NOMO-1 treated with dmso at 0.1 percent for 144 hours (cell line): Measurements from ENCODE around the gene PLA2G5.
"Not testable (repeated sequence)": the region's sequence is repeated elsewhere in the genome, so short reads cannot be mapped to it uniquely, and the experiment has no call there.

Source experiments
- DNase-seq: peaks from one replicate; lab custom pipeline; 2025; ENCODE audit not compliant: unreplicated experiment; lab: John Stamatoyannopoulos, UW

Gene PLA2G5

GRCh38 chr1:20115479-20115878, 45.5 kb downstream of the PLA2G5 start:
- no peak for DNase-seq

DNA sequence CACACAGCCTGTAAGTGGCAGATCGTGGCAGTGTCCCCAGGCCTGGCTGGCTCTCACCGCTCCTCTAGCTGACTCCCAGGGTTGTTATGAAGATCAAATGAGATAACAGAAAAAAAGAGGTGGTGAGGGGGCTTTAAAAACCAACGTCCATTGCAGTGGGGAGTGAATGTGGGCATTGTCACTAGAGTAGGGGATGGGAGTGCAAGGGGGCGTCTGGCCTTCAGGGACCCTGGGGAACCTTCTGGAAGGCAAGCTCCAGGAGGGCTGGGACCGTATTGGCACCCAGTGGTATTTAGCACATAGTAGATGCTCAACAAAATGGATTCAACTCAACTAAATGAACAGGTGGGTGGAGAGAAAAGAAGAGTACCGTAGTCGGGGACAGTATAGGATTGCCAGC, 45.9 kb downstream of the PLA2G5 start:
- DNase-seq: no peak

DNA sequence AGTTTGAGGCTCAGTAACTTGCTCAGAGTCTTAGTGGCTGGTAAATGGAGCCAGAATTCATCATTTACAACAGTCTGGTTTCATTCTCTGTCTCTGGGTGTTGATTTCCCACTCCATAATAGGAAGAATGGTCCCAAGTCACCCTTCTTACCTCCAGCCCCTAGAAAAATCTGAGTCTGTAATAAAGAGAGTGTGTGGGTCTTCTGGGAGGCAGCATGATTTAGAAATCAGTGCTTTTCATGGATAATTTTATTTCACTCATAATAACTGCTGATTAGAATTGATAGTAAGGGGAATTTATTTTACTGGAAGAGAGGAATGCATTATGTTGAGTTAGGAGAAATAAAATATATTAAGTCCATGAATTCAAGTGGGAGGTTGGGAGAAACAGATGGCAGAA, 47.2 kb downstream of the PLA2G5 start:
- no peak for DNase-seq

- DNase-seq: no peak
Observed at GRCh38 chr1:20119347-20119746, 49.4 kb downstream of the PLA2G5 start, which contains the start of gene PLA2G2D. TSS of gene PLA2G2D (minus strand) at chr1:20119536. CDS start at chr1:20119498, 38 bp downstream.

DNA sequence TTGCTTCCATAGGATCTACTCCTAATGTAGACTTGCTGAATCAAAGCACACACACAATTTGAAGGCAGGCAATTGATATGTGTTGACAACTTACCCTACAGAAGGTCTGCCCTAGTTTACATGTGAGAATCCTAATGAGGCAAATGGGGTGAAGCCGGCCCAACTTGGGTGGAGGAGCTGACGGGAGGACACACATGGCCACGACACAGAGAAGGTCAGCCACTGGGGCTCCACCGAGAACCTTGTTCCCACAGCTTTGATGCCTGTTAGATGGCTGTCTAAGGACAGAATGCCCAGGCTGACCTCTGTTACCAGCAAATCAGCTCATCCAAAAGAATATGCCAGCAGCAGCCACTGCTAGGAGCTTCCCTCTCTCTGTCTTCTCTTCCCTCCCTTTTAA, 50.8 kb downstream of the PLA2G5 start:
- DNase-seq: no peak

GRCh38 chr1:20123722-20124455, 53.9 kb downstream of the PLA2G5 start:
- no peak for DNase-seq

DNA sequence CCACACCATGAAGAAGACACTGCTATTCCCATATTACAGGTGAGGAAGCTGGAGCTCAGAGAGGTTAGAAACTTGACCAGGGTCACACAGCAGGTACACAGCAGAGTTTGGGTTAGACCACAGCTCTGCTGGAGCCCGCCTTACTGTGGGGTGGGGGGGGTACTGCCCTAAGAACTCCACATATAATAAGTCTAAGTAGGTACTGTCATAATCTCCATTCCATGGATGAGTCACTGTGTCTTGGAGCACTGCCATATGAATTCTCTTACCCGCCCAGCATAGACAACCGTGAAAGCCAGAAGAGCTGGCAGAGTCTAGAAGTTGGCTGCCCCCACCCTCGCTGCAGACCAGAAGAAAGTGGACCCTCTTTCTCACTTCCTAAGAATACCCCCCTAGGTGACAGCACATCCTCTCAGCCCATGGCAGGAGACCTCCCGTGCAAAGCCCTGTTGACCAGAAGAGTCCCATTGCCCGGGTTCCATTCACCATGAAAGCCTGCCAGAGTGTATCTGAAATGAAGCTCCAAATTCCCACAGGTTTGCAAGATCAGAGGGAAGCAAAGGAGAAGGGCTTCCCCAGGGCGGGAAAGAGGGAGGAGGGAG, 54.6 kb downstream of the PLA2G5 start:
- no peak for DNase-seq

DNA sequence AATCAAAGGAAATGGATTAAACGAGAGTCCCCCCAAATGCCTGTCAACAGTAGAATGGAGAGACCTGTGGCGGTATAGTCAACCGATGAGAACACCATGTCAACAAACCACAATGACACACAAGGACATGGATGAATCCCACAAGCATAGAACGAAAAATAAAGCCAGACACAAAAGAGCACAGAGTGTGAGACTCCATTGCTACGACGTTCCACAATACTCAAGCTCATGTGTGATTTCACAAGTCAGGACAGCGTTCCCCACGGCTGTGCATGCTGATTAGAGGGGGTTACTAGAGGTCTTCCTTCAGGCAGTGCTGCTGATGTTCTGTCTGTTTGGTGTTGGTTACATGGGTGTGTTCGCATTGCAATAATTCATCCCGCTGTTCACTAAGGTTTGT, 55.1 kb downstream of the PLA2G5 start:
- no peak for DNase-seq

- no peak for DNase-seq
Observed at GRCh38 chr1:20126041-20126805, 56.2 kb downstream of the PLA2G5 start.

DNA sequence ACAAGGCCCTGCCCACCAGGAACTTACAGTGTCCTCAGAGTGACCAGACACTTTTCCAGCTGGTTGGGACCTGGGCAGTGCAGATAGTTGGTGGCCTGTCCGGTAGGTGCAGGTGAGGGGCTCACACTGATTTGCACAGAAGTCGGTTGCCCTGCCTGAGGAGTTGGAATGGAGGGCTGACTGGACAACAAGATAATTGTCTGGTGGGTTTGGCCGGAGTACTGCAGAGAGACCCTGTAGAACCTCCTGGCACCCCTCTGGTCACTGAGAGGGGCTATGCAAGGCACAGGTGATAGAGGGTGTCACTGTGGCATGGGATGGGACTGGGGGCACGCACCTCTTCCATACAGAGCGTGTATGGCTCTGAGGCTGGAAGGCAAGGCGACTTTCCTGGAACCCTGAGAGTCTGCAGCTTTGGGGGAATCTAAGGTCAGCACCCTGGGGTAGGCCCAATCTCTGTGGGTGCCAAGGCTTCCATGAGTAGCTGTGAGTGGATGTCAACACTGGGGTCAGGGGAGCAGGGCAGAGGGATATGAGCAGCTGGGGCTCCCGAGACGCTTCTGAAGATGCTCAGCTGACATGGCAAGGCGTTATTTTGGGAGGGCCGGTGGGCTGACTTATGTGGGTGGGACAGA, 56.9 kb downstream of the PLA2G5 start:
- DNase-seq: no peak

DNA sequence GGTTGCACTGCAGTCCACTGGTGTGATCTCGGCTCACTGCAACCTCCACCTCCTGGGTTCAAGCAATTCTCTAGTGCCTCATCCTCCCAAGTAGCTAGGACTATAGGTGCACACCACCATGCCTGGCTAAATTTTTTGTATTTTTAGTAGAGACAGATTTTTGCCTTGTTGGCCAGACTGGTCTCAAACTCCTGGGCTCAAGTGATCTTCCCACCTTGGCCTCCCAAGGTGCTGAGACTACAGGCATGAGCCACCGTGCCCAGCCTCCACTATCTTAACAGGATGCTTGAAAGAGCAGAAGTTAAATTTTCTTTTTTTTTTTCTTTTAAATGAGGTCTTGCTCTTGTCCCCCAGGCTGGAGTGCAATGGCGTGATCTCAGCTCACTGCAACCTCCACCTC, 60.5 kb downstream of the PLA2G5 start:
- DNase-seq: not testable (repeated sequence)

GRCh38 chr1:20134995-20135394, 65.0 kb downstream of the PLA2G5 start:
- DNase-seq: no peak

GRCh38 chr1:20136249-20136648, 66.3 kb downstream of the PLA2G5 start:
- DNase-seq: no peak

GRCh38 chr1:20137055-20137454, 67.1 kb downstream of the PLA2G5 start:
- DNase-seq: no peak

- no peak for DNase-seq
Observed at GRCh38 chr1:20137604-20138003, 67.6 kb downstream of the PLA2G5 start.

- no peak for DNase-seq
Observed at GRCh38 chr1:20138346-20138745, 68.4 kb downstream of the PLA2G5 start.

DNA sequence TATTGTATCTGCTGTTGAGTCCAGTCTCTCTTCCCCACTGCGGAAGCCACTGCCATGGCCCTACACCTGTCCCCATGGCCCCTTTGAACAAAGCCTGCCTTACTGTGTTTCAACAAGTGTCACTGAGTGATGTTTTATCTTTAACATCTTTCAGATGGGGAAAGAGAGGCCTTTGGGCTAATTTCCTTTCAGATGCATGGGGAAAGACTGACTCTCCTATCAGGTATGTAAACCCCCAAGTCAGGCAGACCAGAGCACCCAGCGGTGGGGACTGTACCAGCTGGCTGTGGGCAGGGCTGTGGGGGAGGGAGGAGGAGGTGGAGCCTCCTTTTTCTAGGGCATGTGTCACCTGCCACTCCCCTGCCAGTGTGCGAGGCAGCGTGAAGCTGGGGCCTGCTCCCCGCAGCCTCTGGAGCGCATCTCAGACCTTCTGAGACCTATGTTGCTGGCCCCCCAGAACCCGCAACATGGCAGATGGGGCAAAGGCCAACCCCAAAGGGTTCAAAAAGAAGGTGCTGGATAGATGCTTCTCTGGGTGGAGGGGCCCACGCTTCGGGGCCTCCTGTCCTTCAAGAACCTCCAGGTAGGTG, 69.1 kb downstream of the PLA2G5 start, which contains the start of gene PLA2G2F:
Gene PLA2G2F, plus strand, starts transcription at position 363 of the 590 bp plus-strand sequence. Its CDS starts 105 bp downstream, at position 468.
- DNase-seq: no peak

DNA sequence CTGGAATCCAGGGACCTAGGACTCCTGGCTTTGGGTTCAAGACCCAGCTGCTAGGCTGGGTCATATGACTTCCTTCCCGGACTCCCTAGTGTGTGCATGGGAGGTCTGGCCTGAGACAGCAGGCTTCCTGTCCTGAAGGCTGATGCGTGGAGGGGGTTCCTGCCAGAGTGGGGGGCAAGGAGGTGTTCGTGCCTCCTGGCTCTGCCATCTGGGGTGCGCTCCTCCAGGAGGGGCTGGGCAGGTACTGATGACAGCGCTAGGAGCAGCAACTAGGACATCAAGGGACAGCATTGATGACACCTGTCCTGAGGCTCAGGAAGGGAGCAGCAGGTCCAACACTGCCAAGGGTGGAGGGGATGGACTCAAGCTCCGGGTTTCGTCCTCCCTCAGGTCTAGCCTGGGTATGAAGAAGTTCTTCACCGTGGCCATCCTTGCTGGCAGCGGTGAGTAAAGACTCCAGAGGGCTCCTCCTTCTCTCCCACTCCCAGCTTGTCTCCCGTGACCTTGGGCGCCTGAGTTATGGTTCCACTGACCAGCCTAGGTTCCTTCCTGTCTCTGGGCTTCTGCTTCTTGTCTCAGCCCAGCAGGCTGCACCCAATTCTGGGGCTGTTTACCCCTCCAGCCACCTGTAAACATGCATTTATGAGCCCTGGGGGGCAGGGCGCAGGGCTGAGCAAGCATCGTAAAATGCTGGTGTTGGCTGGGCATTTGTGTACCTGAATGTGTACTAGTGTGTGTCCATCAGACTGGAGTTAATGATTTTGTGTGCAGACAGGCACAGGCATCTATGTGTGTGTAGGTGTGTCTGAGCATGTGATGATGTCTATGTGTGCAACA, 70.0 kb downstream of the PLA2G5 start:
- no peak for DNase-seq

- DNase-seq: no peak
Observed at GRCh38 chr1:20141001-20141400, 71.0 kb downstream of the PLA2G5 start.

DNA sequence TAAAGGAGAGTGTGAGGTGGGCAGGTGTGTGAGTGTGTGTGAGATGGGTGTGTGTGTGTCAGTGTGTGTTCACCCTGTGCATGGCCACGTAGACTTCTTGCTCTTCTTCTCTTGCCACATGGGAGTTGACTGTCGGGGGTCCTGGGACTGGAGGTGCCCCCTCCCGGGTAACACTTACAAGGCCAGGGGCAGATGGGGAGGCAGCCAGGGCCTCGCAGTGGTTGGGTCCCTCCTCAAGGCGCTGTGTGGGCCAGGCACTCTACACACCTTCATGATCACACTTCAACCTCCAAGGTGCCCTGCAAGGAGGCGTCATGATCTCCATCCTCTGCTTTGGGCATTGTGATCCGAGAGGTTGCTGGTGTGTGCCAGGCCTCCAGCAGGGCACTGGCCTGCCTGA, 71.5 kb downstream of the PLA2G5 start:
- no peak for DNase-seq
